Neural progenitor cell (in vitro differentiated cells): ENCODE results near the gene ATP5MK. TPM values are rescaled to one million over a fixed set of nuclear protein-coding genes. Genes with fewer than 3 reads are reported as not detected.

Source experiments
- DNase-seq: peaks from one replicate; pipeline ENCODE4 v3.0.0-alpha.2; 2016; ENCODE audit warnings: low spot score
- H2AFZ ChIP-seq: fragments of 200-600 bp; sonication (generic); replicated peaks from 2 replicates; pipeline ENCODE4 v1.6.1; 2016; ENCODE audit warnings: antibody characterized with exemption
- H3F3A ChIP-seq: fragments of 200-600 bp; sonication (generic); 2 replicates; pipeline ENCODE4 v1.6.1; 2016; ENCODE audit warnings: antibody characterized with exemption, low read depth
- H3K27ac ChIP-seq: fragments of 200-600 bp; sonication (generic); 2 replicates; pipeline ENCODE4 v1.5.1; 2016; ENCODE audit warnings: mild to moderate bottlenecking
- H3K27me3 ChIP-seq: fragments of 200-600 bp; sonication (generic); 2 replicates; pipeline ENCODE4 v1.6.1; 2016; ENCODE audit warnings: mild to moderate bottlenecking, moderate library complexity
- H3K36me3 ChIP-seq: fragments of 200-600 bp; sonication (generic); 2 replicates; pipeline ENCODE4 v1.5.1; 2016
- H3K4me1 ChIP-seq: fragments of 200-600 bp; sonication (generic); 2 replicates; pipeline ENCODE4 v1.6.1; 2016; ENCODE audit warnings: mixed run types
- H3K4me2 ChIP-seq: fragments of 200-600 bp; sonication (generic); 2 replicates; pipeline ENCODE4 v1.6.1; 2016
- H3K4me3 ChIP-seq: fragments of 200-600 bp; sonication (generic); 2 replicates; pipeline ENCODE4 v1.5.1; 2016
- H3K79me2 ChIP-seq: fragments of 200-600 bp; sonication (generic); 2 replicates; pipeline ENCODE4 v1.6.1; 2016; ENCODE audit warnings: low read depth
- H3K9ac ChIP-seq: fragments of 200-600 bp; sonication (generic); 2 replicates; pipeline ENCODE4 v1.6.1; 2016
- H3K9me3 ChIP-seq: fragments of 200-600 bp; sonication (generic); 2 replicates; pipeline ENCODE4 v1.5.1; 2016; ENCODE audit warnings: low read depth
- H4K20me1 ChIP-seq: fragments of 200-600 bp; sonication (generic); 2 replicates; pipeline ENCODE4 v1.6.1; 2016; ENCODE audit warnings: low read depth
- H3K27ac Mint-ChIP-seq: 3 replicates; pipeline ENCODE4 v1.8.0; 2021; ENCODE audit warnings: mixed read lengths
- H3K27me3 Mint-ChIP-seq: 2 replicates; pipeline ENCODE4 v1.8.0; 2022; ENCODE audit warnings: low read depth, mild to moderate bottlenecking, inconsistent platforms, moderate library complexity, mixed read lengths; ENCODE audit not compliant: insufficient read depth
- H3K36me3 Mint-ChIP-seq: 3 replicates; pipeline ENCODE4 v1.8.0; 2021; ENCODE audit warnings: mixed read lengths
- H3K4me1 Mint-ChIP-seq: 3 replicates; pipeline ENCODE4 v1.8.0; 2021; ENCODE audit warnings: mixed read lengths
- H3K4me3 Mint-ChIP-seq: 3 replicates; pipeline ENCODE4 v1.8.0; 2021; ENCODE audit warnings: mild to moderate bottlenecking, moderate library complexity, mixed read lengths
- H3K9me3 Mint-ChIP-seq: 3 replicates; pipeline ENCODE4 v1.8.0; 2020; ENCODE audit warnings: mixed read lengths
- CTCF ChIP-seq: fragments of 200-600 bp; sonication (generic); IDR thresholded peaks from 2 replicates; pipeline ENCODE4 v1.5.1; 2017; ENCODE audit warnings: antibody characterized with exemption, mild to moderate bottlenecking
- EZH2 ChIP-seq: fragments of 200-600 bp; sonication (generic); IDR thresholded peaks from 2 replicates; pipeline ENCODE4 v1.6.1; 2017; ENCODE audit warnings: antibody characterized with exemption, mild to moderate bottlenecking, moderate library complexity
- EZH2phosphoT487 ChIP-seq: fragments of 200-600 bp; sonication (generic); IDR thresholded peaks from 2 replicates; pipeline ENCODE4 v1.6.1; 2017; ENCODE audit warnings: antibody characterized with exemption
- total RNA-seq: library from RNA; depleted of rRNA; stranded (reverse); fragments of >200 nt; gene quantifications from 2 replicates; pipeline ENCODE4 v1.2.3, GENCODE V29; 2015; ENCODE audit warnings: low replicate concordance

Gene ATP5MK
- total RNA-seq, 1 donor from 2014 or later = 324 TPM

GRCh38 chr10:103428989-103429643 lies 32.8 kb upstream of the ATP5MK start:
- H3K9ac ChIP-seq = peak overlapping the region; percentile 27
- H3K4me1 ChIP-seq = no peaks in the 10 kb centered on the region
- peaks cover 17% of the 10 kb centered on the region for H3K36me3 ChIP-seq

GRCh38 chr10:103427866-103428265 lies 31.6 kb upstream of the ATP5MK start:
- Histone ChIP-seq H3K27ac (no peak overlapping the region), H4K20me1 (no peaks in the 10 kb centered on the region), H3K4me1 (no peaks in the 10 kb centered on the region), H3K4me3 (no peak overlapping the region), H3K9ac (no peak overlapping the region), H2AFZ (no peak overlapping the region), H3F3A (no peaks in the 10 kb centered on the region), H3K9me3 (no peaks in the 10 kb centered on the region), H3K79me2 (no peaks in the 10 kb centered on the region), H3K4me2 (no peak overlapping the region), H3K27me3 (no peaks in the 10 kb centered on the region), H3K36me3 (peaks cover 17% of the 10 kb centered on the region)
- DNase-seq = no peak
- Mint-ChIP-seq H3K27me3 (no peaks in the 10 kb centered on the region), H3K27ac (no peak overlapping the region), H3K36me3 (peaks cover 34% of the 10 kb centered on the region), H3K9me3 (no peaks in the 10 kb centered on the region), H3K4me1 (no peaks in the 10 kb centered on the region), H3K4me3 (no peak overlapping the region)
- TF ChIP-seq EZH2phosphoT487 = no peak
- no peak for TF ChIP-seq EZH2
- no peak for TF ChIP-seq CTCF

More at GRCh38 chr10:103428989-103429643, 32.8 kb upstream of the ATP5MK start:
- no peak for DNase-seq
- H3K4me1 Mint-ChIP-seq = no peaks in the 10 kb centered on the region
- Histone ChIP-seq H3F3A (no peaks in the 10 kb centered on the region), H2AFZ (no peak overlapping the region), H3K27ac (no peak overlapping the region), H3K4me2 (no peak overlapping the region), H3K9me3 (no peaks in the 10 kb centered on the region), H3K27me3 (no peaks in the 10 kb centered on the region), H4K20me1 (no peaks in the 10 kb centered on the region), H3K79me2 (no peaks in the 10 kb centered on the region), H3K4me3 (no peak overlapping the region)
- H3K27ac Mint-ChIP-seq = no peak overlapping the region
- no peak overlapping the region for H3K4me3 Mint-ChIP-seq
- peaks cover 34% of the 10 kb centered on the region for H3K36me3 Mint-ChIP-seq
- H3K9me3 Mint-ChIP-seq = no peaks in the 10 kb centered on the region
- TF ChIP-seq CTCF = no peak
- no peak for TF ChIP-seq EZH2
- TF ChIP-seq EZH2phosphoT487 = no peak
- H3K27me3 Mint-ChIP-seq = peaks cover 2% of the 10 kb centered on the region

- DNase-seq = no peak
- H3K36me3 Mint-ChIP-seq = peaks cover 36% of the 10 kb centered on the region
Observed at GRCh38 chr10:103423748-103424147, 27.5 kb upstream of the ATP5MK start.

More at GRCh38 chr10:103423748-103424147, 27.5 kb upstream of the ATP5MK start:
- no peaks in the 10 kb centered on the region for H3K4me1 ChIP-seq
- H3K4me3 ChIP-seq = no peak overlapping the region
- H3K27ac ChIP-seq = no peak overlapping the region
- no peaks in the 10 kb centered on the region for H3K79me2 ChIP-seq
- H3F3A ChIP-seq = no peaks in the 10 kb centered on the region
- H3K9me3 ChIP-seq = no peaks in the 10 kb centered on the region
- no peaks in the 10 kb centered on the region for H3K9me3 Mint-ChIP-seq
- peaks cover 3% of the 10 kb centered on the region for H3K27me3 Mint-ChIP-seq
- H3K36me3 ChIP-seq = peaks cover 4% of the 10 kb centered on the region
- no peak overlapping the region for H3K27ac Mint-ChIP-seq
- no peak overlapping the region for H3K4me2 ChIP-seq
- no peak overlapping the region for H3K4me3 Mint-ChIP-seq
- no peaks in the 10 kb centered on the region for H4K20me1 ChIP-seq
- peaks cover 2% of the 10 kb centered on the region for H3K4me1 Mint-ChIP-seq
- H3K27me3 ChIP-seq = no peaks in the 10 kb centered on the region
- no peak for TF ChIP-seq EZH2
- TF ChIP-seq CTCF = no peak
- no peak for TF ChIP-seq EZH2phosphoT487
- no peak overlapping the region for H3K9ac ChIP-seq
- H2AFZ ChIP-seq = no peak overlapping the region
